HG03135 (cell line): ENCODE data around the gene FAM114A1.

ENCODE experiments used
- ATAC-seq: cut with Tn5 transposase; IDR thresholded peaks from one replicate; pipeline ENCODE4 v1.9.1; 2021; ENCODE audit warnings: mild to moderate bottlenecking, moderate library complexity; ENCODE audit not compliant: unreplicated experiment

The FAM114A1 gene

GRCh38 chr4:38867478-38868058 lies at the start of gene FAM114A1:
Gene FAM114A1 (plus strand): TSS chr4:38867806. CDS start chr4:38878079, 10,273 bp downstream.
- ATAC-seq, result peak; percentile 78

GRCh38 chr4:38818441-38818976 lies 49.1 kb upstream of the FAM114A1 start:
- peak; percentile 44 for ATAC-seq

- no peak for ATAC-seq
Observed at GRCh38 chr4:38819569-38819968, 48.0 kb upstream of the FAM114A1 start.

GRCh38 chr4:38820329-38821061 lies 47.1 kb upstream of the FAM114A1 start:
- peak; percentile 62 for ATAC-seq

GRCh38 chr4:38821739-38822138 lies 45.9 kb upstream of the FAM114A1 start:
- no peak for ATAC-seq

- ATAC-seq, result no peak
Observed at GRCh38 chr4:38822748-38823303, 44.8 kb upstream of the FAM114A1 start.

GRCh38 chr4:38823766-38824165 lies 43.8 kb upstream of the FAM114A1 start:
- no peak for ATAC-seq

- no peak for ATAC-seq
Observed at GRCh38 chr4:38829237-38829636, 38.4 kb upstream of the FAM114A1 start.

GRCh38 chr4:38831653-38832052 lies 36.0 kb upstream of the FAM114A1 start:
- no peak for ATAC-seq

GRCh38 chr4:38832206-38832605 lies 35.4 kb upstream of the FAM114A1 start:
- no peak for ATAC-seq

GRCh38 chr4:38832624-38833528 lies 34.7 kb upstream of the FAM114A1 start:
- ATAC-seq, result no peak

- ATAC-seq, result no peak
Observed at GRCh38 chr4:38834570-38834969, 33.0 kb upstream of the FAM114A1 start.

GRCh38 chr4:38837334-38837733 lies 30.3 kb upstream of the FAM114A1 start:
- no peak for ATAC-seq

GRCh38 chr4:38837849-38838248 lies 29.8 kb upstream of the FAM114A1 start:
- no peak for ATAC-seq

GRCh38 chr4:38842994-38843393 lies 24.6 kb upstream of the FAM114A1 start:
- ATAC-seq, result no peak

- no peak for ATAC-seq
Observed at GRCh38 chr4:38846015-38846414, 21.6 kb upstream of the FAM114A1 start.

- no peak for ATAC-seq
Observed at GRCh38 chr4:38855466-38855865, 12.1 kb upstream of the FAM114A1 start.

- no peak for ATAC-seq
Observed at GRCh38 chr4:38856046-38856445, 11.6 kb upstream of the FAM114A1 start.

GRCh38 chr4:38856524-38857337 lies 10.9 kb upstream of the FAM114A1 start, which contains the start of gene TLR6:
Gene TLR6 (minus strand): TSS chr4:38856817. CDS start chr4:38829473, 27,344 bp downstream.
- peak; percentile 37 for ATAC-seq
